Coronary artery (tissue), 2 donors: ENCODE measurements around the gene PROCA1.

Source experiments
- DNase-seq: peaks from one replicate; pipeline ENCODE4 v3.0.0-alpha.2; 2017; ENCODE audit warnings: low spot score
- H3K27ac ChIP-seq, 2 donors: fragments of 200-600 bp; sonication (generic); one replicate each; pipeline ENCODE4 v1.5.1; 2016 to 2019
- H3K4me3 ChIP-seq: fragments of 200-600 bp; sonication (generic); 2 replicates; pipeline ENCODE4 v1.5.1; 2016; ENCODE audit warnings: mild to moderate bottlenecking, moderate library complexity
- CTCF ChIP-seq: fragments of 200-600 bp; sonication (generic); IDR thresholded peaks from one replicate; pipeline ENCODE4 v1.5.1; 2019; ENCODE audit warnings: antibody characterized with exemption

Gene PROCA1

GRCh38 chr17:28689011-28689410, 22.7 kb downstream of the PROCA1 start:
- Histone ChIP-seq H3K27ac (no peak overlapping the region), H3K4me3 (no peak overlapping the region)
- DNase-seq, result no peak
- no peak for TF ChIP-seq CTCF

GRCh38 chr17:28688481-28688880, 23.2 kb downstream of the PROCA1 start:
- no peak for TF ChIP-seq CTCF
- DNase-seq, result no peak
- Histone ChIP-seq H3K4me3 (no peak overlapping the region), H3K27ac (no peak overlapping the region)

GRCh38 chr17:28686296-28686695, 25.4 kb downstream of the PROCA1 start:
- no peak overlapping the region for H3K4me3 ChIP-seq
- H3K27ac ChIP-seq, result no peak overlapping the region
- no peak for DNase-seq
- TF ChIP-seq CTCF, result no peak

GRCh38 chr17:28685366-28685765, 26.3 kb downstream of the PROCA1 start:
- DNase-seq, result no peak
- no peak for TF ChIP-seq CTCF
- no peak overlapping the region for H3K4me3 ChIP-seq
- H3K27ac ChIP-seq, result no peak overlapping the region

GRCh38 chr17:28684963-28685362, 26.7 kb downstream of the PROCA1 start:
- no peak for TF ChIP-seq CTCF
- Histone ChIP-seq H3K4me3 (no peak overlapping the region), H3K27ac (no peak overlapping the region)
- DNase-seq, result no peak

- TF ChIP-seq CTCF, result no peak
- DNase-seq, result no peak
- no peak overlapping the region for H3K27ac ChIP-seq
- H3K4me3 ChIP-seq, result no peak overlapping the region
Measured at GRCh38 chr17:28682655-28683054, 29.0 kb downstream of the PROCA1 start.

GRCh38 chr17:28675980-28676379, 35.7 kb downstream of the PROCA1 start:
- no peak for DNase-seq
- H3K27ac ChIP-seq, result no peak overlapping the region
- no peak for TF ChIP-seq CTCF
- no peak overlapping the region for H3K4me3 ChIP-seq
